Testis (tissue), 2 donors: Measurements from ENCODE around the gene KRTAP2-4.
"Not testable (repeated sequence)": the region's sequence is repeated elsewhere in the genome, so short reads cannot be mapped to it uniquely, and the experiment has no call there.

Experiments used
- POLR2A ChIP-seq: fragments of 450-650 bp; IDR thresholded peaks from one replicate; pipeline ENCODE4 v1.6.1; 2017; ENCODE audit warnings: antibody characterized with exemption, mild to moderate bottlenecking, moderate library complexity
- TF ChIP-seq, protein P1 (sequence below), 3 experiments: fragments of 450-650 bp in 2 of 3; fragments of 200-600 bp in 1 of 3; sonication (generic) in 1 of 3; IDR thresholded peaks; one replicate each; pipeline ENCODE4 v1.5.1; 2016 to 2019; ENCODE audit warnings: antibody characterized with exemption in 3 of 3, mild to moderate bottlenecking in 2 of 3, moderate library complexity in 1 of 3

DNA sequence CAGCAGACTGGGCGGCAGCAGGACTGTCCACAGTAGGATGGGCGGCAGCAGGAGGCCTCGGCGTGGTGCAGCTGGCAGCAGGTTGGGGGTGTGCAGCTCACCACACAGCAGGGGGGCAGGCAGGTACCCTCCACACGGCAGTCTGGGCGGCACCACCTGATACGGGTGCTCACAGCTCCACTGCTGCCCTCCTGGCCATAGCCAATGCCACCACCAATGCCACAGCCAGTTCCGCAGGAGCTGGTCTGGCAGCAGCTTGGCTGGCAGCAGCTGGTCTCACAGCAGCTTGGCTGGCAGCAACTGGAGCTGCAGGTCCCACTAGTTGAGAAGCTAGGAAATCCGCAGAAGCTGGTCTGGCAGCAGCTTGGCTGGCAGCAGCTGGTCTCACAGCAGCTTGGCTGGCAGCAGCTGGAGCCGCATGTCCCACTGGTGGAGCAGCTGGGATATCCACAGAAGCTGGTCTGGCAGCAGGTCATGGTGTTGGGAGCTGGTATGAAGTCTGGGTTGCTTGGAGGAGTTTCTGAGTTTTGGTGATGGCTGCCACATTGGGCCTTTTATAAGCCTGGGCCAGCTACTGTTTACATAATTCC is 31.2 kb downstream of the KRTAP2-4 start, which contains the start of gene KRTAP1-3:
- TF ChIP-seq, protein P1, sequence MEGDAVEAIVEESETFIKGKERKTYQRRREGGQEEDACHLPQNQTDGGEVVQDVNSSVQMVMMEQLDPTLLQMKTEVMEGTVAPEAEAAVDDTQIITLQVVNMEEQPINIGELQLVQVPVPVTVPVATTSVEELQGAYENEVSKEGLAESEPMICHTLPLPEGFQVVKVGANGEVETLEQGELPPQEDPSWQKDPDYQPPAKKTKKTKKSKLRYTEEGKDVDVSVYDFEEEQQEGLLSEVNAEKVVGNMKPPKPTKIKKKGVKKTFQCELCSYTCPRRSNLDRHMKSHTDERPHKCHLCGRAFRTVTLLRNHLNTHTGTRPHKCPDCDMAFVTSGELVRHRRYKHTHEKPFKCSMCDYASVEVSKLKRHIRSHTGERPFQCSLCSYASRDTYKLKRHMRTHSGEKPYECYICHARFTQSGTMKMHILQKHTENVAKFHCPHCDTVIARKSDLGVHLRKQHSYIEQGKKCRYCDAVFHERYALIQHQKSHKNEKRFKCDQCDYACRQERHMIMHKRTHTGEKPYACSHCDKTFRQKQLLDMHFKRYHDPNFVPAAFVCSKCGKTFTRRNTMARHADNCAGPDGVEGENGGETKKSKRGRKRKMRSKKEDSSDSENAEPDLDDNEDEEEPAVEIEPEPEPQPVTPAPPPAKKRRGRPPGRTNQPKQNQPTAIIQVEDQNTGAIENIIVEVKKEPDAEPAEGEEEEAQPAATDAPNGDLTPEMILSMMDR (IDR thresholded peaks at IDR 0.05), result not testable (repeated sequence)
- TF ChIP-seq POLR2A, result not testable (repeated sequence)
